Hepatocyte (in vitro differentiated cells): ENCODE measurements around the gene MRPS27.

Source experiments
- CTCF ChIP-seq: fragments of 200-600 bp; sonication (generic); IDR thresholded peaks from 2 replicates; pipeline ENCODE4 v1.5.1; 2016; ENCODE audit warnings: antibody characterized with exemption, mild to moderate bottlenecking; ENCODE audit not compliant: poor library complexity
- EZH2 ChIP-seq: fragments of 200-600 bp; sonication (generic); IDR thresholded peaks from 2 replicates; pipeline ENCODE4 v1.6.1; 2016; ENCODE audit warnings: antibody characterized with exemption, mild to moderate bottlenecking, borderline replicate concordance
- EZH2phosphoT487 ChIP-seq: fragments of 200-600 bp; sonication (generic); IDR thresholded peaks from one replicate; pipeline ENCODE4 v1.6.1; 2018; ENCODE audit warnings: antibody characterized with exemption, mild to moderate bottlenecking, low read depth, moderate library complexity; ENCODE audit not compliant: unreplicated experiment, severe bottlenecking

GRCh38 chr5:72338689-72339209, 18.7 kb upstream of the MRPS27 start:
- TF ChIP-seq CTCF (no peak), EZH2 (no peak), EZH2phosphoT487 (no peak)
